Activated CD8-positive, alpha-beta memory T cell treated with anti-CD3 and anti-CD28 coated beads for 48 hours (primary cell): ENCODE measurements around the gene PRPH.
"Not testable (repeated sequence)": the region's sequence is repeated elsewhere in the genome, so short reads cannot be mapped to it uniquely, and the experiment has no call there.

ENCODE experiments used
- DNase-seq, 3 experiments: peaks; one replicate each; pipeline ENCODE4 v3.0.0-alpha.2; 2020; ENCODE audit warnings: low read depth in 2 of 3, low spot score in 2 of 3

Gene PRPH

DNA sequence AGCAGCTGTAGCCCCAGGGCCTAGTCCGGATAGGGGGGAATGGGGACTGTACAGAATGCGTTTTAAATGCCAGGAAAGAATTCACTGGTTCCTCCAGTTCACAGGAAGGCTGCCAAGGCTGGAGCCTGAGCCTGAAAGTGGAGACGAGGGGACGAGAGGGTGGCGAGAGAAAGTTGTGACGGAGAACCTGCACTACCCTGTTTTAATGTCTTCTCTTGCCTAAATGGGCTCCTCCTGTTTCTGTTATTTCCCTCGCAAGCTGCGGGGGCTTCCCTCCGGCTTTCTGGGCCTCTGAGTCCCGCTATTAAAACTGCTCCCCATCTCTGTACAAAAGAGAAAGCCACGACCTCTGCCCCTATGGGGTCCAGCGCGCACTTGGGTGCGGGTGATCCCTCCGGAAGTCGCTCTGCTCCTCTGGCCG lies 37.5 kb downstream of the PRPH start:
- no peak for DNase-seq

DNA sequence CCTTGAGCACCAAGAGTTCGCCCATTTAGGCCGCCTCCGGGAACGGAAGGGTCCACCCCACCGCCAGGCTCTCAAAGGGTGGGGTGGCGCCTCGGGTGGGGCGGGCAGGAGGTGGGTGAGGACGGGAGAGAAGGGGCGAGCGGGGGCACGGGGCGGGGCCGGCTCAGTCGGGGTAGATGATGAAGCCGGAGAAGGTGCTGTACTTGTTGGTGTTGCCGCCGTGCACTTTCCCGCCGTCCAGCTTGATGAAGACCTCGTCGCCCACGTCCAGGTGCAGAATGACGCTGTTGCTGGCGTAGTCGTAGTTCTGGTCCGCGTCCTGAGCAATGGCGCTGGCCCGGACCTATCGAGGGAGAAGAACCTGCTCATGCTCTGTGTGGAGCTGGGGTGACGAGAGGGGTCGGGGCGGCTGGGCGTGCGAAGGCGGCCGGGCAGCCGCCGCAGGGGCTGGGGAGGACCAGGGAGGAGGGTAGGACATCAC lies 38.0 kb downstream of the PRPH start:
- no peak for DNase-seq

DNA sequence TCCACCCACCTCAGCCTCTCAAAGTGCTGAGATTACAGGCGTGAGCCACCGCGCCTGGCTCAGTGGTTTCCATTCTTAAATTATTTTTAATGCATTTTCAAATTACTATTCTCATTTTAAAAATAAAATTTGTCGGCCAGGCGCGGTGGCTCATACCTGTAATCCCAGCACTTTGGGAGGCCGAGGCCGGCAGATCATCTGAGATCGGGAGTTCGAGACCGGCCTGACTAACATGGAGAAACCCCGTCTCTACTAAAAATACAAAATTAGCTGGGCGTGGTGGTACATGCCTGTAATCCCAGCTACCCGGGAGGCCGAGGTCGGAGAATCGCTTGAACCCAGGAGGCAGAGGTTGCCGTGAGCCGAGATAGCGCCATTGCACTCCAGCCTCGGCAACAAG lies 38.8 kb downstream of the PRPH start:
- not testable (repeated sequence) for DNase-seq

DNA sequence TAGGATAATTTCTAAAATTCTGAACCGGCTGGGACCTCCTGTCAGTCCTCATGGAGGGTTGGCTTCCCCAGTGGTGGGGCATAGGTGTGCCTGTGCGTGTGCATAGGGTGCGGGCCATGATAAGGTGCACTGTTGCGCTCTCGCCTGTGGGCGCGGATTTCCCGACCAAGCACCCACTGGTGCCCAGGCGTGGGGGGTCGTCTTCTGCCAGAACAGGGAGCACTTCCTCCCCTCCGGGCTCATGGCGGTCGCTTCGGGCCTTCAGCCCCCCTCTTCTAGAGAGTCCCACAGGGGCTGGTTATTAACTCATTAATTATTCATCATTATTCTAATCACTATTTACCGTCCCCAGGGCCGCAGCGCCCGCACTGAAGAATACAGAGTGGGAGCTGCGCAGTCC lies 39.3 kb downstream of the PRPH start:
- no peak for DNase-seq

DNA sequence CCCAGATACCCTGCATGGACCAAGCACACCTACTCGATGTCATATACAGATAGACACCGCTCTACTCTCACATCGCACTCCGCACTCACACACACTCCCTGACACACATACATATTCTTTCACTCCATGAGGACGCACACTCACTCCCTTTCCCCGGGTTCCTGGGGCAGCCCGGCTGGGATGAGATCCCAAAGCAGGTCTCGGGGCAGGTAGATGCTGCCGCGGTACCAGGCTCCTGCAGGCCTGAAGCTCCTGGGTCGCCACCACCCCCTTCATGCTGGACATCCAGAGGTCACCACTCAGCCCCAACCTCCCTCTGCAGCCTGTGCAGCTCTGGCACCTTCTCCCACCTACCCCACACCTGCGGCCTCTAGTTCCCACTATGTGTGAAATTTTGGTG lies 39.7 kb downstream of the PRPH start:
- no peak for DNase-seq

DNA sequence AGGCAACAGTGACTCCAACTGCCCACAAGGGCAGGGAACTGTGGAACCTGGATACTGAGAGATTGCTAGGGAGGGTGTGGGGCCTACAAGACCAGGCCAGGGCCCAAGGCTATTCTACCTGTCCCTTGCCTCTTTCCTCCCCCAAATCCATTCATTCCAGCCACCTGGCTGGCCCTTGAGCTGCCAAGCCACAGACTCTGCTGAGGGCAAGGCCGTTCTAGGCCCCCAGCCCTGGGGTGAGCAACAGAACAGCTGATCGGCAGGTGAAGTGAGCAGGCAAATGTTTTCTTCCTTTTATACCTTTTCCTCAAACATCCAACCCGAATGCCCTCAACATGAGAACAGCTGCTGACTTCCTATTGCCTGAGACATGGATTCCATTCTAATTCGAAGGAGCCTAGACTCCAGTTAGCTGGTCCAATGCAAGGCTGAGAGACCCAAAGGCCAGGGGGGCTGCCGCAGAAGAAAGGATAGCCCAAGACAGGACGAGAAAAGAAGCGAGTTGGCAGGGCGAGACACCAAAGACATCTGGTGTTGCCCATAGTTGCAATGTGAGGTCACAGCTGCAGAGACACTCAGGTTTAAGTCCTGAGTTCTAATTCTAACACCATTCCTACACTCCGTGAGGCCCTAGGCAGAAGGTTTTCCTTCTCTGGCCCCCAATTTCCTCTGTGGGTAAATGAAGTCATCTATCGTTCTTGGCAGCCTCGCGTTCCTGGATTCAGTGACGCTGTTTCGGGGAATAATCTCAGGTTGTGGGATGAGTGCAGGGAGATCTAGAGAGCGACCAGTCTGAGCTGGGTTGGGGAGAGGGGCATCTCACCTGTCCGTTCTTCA lies 40.4 kb downstream of the PRPH start:
- DNase-seq = no peak

DNA sequence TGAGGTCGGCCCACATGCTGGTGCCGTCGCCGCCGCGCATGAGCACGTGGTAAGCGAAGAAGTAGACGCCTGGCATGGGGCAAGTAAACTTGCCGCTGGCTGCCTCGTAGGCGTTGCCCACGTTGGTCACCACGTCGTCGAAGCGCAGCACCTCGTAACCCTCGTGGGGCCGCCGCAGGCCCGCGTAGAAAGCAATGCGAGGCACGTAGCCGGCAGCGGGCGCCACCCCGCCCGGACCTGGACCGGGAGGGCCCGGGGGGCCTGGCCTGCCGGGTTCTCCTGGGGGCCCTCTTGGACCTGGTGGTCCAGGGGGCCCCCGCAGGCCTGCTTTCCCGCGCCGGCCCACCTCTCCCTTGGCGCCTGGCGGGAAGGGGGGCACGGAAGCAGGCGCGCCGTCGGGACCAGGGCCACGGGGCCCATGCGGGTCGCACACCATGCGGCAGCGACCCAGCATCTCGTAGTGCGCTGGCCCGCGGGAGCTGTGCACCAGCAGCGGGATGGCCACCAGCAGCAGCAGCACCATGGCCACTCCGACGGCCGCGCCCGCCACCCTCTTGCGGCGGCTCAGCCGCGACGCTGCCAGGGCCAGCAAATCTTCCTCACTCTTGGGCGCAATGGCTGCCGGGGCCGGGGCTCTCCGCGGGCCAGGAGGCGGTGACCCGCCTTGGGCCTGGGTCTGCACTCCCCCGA lies 41.2 kb downstream of the PRPH start:
- no peak for DNase-seq

DNA sequence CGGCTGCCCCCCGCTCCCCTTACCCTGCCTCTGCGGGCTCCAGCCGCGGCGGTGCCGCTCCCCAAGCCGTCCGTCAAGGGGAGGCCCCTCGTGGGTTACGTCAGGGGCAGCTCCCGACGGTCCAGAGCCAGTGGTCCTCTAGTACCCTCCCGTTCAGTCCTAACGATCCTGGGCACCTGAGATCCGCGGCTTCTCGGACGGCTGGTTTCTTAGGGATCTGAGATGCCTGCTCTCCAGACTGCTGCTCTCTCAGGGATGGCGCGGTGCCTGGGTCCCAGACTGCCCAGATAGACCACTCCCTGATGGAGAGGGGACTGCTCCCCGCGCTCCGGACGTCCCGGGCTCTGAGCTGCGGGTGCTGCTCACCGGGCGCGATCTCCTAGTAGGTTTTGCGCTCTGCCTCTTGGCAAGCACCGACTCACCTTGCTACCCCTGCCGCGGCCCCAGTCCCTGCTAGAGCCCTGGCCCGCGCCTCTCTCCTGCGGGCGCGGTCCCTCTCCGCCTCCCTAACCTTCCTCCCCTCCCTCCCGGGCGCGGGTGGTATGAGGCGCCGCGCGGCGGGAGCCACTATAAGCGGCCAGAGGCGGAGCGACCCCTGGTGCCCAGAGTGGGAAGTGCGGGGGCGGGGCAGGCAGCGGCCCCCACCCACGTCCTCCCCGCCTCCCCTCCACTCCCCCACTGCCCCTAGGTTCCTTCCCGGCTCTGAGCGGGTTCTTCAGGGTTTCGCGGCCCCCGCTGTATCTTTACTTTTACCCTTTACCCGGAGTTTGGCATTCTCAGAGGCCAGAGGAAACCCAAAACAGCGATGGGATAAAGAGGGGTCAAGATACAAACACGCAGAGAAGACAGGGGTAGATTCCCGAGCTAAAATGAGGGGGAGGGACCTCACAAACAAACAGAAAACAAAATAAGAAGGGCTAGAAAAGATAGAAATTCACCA lies 42.0 kb downstream of the PRPH start, which contains the start of gene C1QL4:
C1QL4 (minus strand) TSS at position 544 of the 940 bp plus-strand sequence. CDS start 711 bp downstream, outside the sequence.
- DNase-seq = peak; percentile 64 to 82 (median 76)

DNA sequence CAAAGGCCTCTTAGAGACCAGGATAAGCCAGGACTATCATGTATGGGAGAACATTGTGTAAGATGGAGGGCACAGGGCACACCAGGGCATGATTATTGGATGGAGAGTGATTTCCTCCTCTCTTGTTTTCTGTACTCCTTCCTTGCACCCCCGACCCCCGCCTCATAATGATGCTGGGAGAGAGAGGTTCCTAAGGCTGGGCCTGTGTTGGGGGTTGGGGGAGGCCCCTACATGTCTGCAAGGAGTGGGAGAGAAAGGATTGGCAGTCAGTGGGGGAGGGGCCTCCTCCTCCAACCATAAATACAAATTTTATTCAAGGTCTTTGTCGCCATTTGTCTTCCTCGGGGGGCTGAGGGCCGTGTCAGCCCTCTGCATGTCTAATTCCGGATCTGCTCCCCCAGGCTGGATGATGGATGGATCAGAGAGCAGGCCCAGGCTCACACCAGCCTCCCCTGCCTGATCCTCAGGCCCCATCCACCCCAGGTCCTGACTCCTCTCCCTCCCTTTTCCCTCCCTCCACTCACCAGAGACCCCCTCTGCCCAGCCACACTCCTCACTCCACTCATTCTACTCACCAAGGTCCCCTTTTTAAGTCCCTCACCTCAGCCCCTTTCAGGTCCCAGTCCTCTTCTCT lies 44.0 kb downstream of the PRPH start:
- no peak for DNase-seq

DNA sequence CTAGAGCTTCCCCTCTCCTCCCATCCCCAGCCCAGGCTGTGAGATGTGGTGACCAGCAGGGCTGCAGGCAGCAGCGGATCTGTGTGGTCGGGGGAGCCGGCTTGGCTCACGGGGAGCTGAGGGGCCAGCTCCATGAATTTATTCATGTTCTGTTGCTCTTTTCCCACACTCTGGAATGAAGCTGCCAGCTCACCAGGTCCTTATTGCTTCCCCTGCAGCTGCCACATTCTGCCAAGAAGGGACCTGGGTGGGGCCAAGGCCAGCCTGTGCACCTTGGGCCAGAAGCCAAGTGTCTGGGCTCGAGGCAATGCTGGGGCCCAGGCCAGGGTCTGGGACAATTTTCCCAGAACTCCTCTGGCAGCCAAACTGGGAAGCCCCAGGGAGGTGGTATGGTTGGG lies 44.5 kb downstream of the PRPH start:
- DNase-seq = no peak

DNA sequence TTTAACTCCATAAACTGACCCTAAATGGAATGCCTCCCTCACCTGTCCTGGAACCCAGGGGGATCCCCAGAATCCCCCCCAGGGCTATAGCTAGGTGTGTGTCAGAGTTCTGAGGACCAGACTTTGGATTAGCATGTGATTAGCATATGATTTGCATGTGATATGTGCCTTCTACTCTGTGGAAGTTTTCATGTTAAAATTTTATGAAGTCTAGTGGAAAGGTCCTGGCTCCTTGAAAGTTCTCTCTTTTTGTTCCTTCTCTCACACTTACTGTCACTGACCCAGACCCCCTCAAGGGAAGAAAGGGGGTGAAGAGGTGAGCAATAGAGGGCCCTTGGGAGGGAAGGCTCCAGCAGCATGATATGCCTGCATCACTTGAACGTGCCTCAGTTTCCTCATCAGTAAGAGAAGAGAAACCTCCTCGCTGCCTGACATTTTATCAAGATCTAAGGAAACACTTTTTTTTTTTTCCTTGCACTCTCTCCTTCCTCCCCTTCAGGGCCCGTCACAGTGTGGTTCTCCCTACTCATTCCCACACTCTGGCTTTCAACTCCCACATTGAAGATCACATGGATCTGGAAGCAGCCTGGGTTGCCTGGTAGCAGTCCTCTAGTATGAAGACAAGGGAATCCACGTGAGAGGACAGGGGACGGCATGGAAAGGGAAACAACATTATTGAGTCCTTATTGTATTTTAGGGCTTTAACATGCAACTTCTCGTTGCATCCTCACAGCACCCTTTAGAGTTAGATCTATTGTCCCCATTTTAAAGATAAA lies 45.3 kb downstream of the PRPH start:
- DNase-seq = no peak

DNA sequence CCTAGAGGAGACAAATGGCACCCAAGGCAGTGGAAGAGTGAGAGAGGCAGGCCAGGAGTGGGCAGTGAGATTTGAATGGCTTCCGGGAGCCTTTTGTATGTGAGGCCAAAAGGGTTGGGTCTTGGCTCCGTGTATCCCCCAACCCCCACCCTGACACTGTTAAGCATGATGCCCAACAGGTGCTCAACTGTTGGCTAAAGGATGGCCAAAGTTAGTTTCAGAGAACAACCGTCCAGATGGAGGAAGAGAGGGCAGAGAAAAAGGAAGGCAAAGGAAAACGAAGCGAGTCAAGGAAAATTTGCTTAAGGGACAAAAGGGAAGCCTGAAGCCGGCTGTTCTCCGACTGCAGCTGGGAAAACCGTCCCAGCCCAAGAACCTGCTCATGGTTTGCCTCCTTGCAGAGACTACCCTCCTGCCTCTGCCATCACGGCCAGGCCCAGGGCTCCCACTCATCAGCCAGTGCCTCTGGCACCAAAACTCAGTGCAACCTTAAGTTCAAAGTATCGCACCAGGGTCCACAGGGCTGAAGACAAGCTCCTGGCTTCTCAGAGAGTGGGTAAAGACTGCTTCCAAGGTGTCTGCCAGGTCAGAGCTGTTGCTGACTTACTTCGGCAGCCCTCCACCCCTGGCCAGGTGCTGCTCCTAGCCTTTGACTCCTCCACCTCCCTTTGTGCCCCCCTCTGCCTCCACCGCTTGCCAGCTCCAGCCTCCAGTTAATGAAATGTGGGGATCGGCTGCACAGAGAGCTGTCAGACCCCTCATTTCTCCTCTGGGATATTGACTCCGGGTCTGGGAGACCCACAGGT lies 46.2 kb downstream of the PRPH start:
- no peak for DNase-seq

DNA sequence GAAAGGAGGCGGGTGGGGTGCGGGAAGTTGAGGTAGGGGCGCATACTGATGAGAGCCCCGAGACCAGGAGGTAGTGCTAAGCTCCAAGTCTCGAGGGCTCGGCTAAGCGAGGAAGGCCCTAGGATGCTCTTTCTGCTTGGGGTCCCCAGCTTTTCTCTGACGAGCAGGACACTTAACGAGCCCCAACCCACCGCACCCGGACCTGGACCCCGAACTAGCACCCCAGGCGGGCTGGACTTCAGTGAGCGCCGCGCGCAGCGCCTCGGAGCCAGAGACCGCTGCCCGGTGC lies 46.8 kb downstream of the PRPH start:
- DNase-seq = no peak

DNA sequence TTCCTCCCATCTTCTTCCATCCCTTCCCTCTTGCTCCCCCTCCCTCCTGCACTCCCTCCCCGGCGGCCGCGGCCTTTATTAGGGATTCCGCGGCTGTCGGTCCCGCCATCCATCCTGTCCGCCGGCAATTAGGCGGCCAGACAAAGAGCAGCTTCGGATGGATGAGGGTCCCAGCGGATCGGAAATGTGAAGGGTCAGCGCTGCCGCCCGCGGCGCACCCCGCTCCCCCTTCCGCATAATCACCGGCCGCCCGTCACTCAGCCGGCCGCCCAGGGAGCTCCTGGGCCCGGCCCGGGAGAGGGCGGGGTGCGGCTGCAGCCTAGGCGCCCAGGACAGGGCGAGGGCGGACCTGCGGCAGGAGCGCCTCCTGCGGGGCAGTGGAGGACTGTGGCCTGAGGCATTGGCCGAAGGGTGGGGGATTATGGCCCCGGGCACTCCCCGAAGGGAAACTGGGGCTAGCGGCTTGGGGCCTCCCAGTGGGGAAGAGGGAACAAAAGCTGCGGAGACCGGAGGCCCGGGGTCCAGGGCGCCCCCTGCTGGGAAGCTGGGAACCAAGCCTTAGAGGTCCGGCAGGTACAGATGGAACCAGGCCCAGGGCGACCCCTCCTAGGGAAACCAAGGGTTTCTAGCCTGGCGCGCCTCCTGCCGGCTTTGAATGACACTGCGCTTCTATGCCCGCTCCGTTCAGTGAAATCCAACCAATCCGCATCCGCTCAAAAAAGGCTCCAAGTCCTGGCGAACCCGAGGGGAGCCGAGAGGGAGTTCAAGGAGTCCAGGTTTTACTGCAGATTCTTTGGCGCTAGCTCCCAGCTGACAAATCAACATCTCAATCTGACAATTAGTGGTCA lies 47.3 kb downstream of the PRPH start:
- DNase-seq = peak; percentile 60 to 89 (median 83)

DNA sequence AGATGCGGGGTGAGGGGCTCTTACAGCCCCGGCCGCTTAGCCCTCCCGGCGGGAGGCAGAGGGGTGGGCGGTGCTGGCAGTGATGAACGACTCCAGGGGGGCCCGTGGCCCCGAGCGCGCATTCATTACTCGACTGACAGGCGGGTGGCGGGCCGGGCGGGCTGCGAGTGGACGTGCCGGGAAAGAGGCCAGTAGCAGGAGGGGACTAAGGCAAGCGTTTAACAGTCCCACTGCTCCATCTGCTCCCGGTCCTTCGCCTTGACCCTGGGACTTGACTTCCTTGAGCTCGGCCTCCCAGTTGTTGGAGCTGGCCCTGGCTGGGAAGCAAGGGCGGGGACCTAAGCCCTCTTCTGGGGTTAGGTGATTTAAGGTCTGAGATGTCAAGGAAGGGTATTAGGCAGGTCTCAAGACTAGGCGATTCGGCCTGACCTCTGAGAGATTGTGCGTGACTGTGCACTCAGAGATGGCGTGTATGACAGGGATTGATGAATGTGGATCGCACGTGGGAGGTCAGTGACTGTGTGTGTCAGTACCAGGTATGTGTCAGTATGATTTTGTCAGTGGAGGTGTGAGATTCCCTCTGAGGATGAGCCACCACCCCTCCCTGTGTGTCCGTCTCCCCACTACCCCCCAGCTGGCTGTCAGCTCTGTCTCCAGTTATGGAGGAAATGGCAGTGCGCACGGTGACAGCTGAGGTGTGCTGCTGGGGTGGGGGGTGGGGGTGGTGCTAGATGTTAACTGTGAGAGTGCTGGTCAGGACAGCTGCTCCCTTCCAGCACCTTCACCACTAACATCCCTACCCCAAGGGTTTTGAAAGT lies 48.2 kb downstream of the PRPH start:
- no peak for DNase-seq

DNA sequence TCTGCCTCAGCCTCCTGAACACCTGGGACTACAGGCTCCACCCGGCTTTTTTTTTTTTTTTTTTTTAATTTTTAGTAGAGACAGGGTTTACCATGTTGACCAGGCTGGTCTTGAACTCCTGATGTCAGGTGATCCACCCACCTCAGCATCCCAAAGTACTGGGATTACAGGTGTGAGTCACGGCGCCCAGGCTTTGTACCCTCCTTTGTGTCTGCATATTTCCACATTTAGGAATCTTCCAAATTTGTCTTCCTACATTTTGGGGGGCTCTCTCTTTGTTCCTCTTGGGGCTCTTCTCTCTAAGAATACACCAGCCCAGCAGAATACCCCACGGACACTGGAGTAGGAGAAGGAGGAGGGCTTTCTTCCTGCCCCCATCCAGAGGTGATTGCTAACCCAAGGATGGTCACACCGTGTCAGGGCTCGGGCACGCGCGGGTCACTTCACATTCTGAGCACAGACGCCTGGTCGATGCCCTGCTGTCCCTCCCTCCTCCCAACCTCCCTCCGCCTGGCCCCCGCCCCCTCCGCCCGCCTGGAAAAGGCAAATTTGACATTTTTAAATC lies 49.6 kb downstream of the PRPH start:
- DNase-seq = no peak
